GM06990 (cell line): Measurements from ENCODE around the gene GRID1.

Experiments used
- DNase-seq: peaks from one replicate; pipeline ENCODE4 v3.0.0-alpha.2; 2011; ENCODE audit not compliant: insufficient read length; ENCODE audit errors: extremely low read depth
- H3K27me3 ChIP-seq: replicated peaks from 2 replicates; pipeline ENCODE4 v1.6.0; 2011; ENCODE audit warnings: low read length; ENCODE audit not compliant: control insufficient read depth, insufficient read depth
- H3K36me3 ChIP-seq: 2 replicates; pipeline ENCODE4 v1.5.1; 2011; ENCODE audit warnings: low read length; ENCODE audit not compliant: control insufficient read depth, insufficient read depth
- H3K4me3 ChIP-seq: replicated peaks from 2 replicates; pipeline ENCODE4 v1.5.1; 2011; ENCODE audit warnings: low read depth, mild to moderate bottlenecking, control low read depth, low read length
- CTCF ChIP-seq: IDR thresholded peaks from 2 replicates; pipeline ENCODE4 v1.5.1; 2011; ENCODE audit warnings: low read length, control low read depth, mild to moderate bottlenecking, inconsistent platforms; ENCODE audit not compliant: insufficient read depth, poor library complexity, severe bottlenecking

The GRID1 gene

GRCh38 chr10:86329896-86330680 is 36.5 kb downstream of the GRID1 start:
- Histone ChIP-seq H3K4me3 (no peak overlapping the region), H3K36me3 (no peaks in the 10 kb centered on the region), H3K27me3 (no peaks in the 10 kb centered on the region; the same call in none of the 2 replicates)
- no peak for DNase-seq
- TF ChIP-seq CTCF: no peak

GRCh38 chr10:86329093-86329710 is 37.4 kb downstream of the GRID1 start:
- Histone ChIP-seq H3K4me3 (no peak overlapping the region), H3K27me3 (no peaks in the 10 kb centered on the region; the same call in 1 of the 2 replicates), H3K36me3 (no peaks in the 10 kb centered on the region)
- TF ChIP-seq CTCF: no peak
- no peak for DNase-seq

GRCh38 chr10:86327954-86328725 is 38.5 kb downstream of the GRID1 start:
- no peaks in the 10 kb centered on the region for H3K36me3 ChIP-seq
- H3K27me3 ChIP-seq: no peaks in the 10 kb centered on the region
- no peak for TF ChIP-seq CTCF
- H3K4me3 ChIP-seq: no peak overlapping the region
- no peak for DNase-seq

- no peak for TF ChIP-seq CTCF
- H3K36me3 ChIP-seq: no peaks in the 10 kb centered on the region
- H3K27me3 ChIP-seq: no peaks in the 10 kb centered on the region
- no peak overlapping the region for H3K4me3 ChIP-seq
- no peak for DNase-seq
Measured at GRCh38 chr10:86325158-86325557, 41.4 kb downstream of the GRID1 start.

- no peak overlapping the region for H3K4me3 ChIP-seq
- no peaks in the 10 kb centered on the region for H3K36me3 ChIP-seq
- no peak for DNase-seq
Measured at GRCh38 chr10:86321568-86321967, 45.0 kb downstream of the GRID1 start.

More at GRCh38 chr10:86321568-86321967, 45.0 kb downstream of the GRID1 start:
- no peak for TF ChIP-seq CTCF
- H3K27me3 ChIP-seq: no peaks in the 10 kb centered on the region
